ENCODE results near the gene ASCL2.
A peak's percentile ranks its signal among the peaks of the same experiment; 100 is the strongest.
"Not testable (repeated sequence)": the region's sequence is repeated elsewhere in the genome, so short reads cannot be mapped to it uniquely, and the experiment has no call there.

ASCL2 gene

DNA sequence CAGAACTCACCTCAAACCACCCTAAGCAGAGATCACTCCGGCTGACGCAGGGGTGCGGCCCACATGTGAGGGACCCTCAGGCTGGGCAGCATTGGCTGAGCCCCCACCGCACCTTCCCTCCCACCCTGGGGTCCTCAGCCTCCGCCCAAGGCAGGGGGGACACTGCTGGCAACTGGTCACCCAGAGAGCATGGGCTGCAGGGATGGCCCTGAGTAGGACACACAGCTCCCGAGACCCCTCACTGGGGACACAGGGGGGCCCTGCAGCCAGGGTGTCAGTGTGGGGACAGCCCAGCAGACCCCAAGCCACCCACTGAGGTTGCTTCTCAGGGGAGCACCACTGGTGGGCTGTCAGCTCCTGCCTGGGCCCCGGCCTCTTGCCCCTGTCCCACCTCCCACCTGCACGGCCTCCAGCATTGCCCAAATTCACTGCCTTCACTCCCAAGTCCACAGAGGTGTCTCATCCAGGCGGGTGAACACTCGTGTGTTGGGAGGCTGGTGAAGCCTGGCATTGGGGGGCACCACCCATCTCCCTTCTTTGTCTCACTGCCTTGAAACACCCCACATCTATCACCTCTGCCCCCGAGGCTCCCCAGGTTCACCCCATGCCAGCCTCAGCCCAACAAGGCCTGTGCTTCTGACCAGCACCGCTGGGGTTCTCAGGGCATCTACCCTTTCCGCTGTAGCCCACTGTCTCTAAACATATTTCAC lies 26.7 kb upstream of the ASCL2 start:
- DNase-seq = no peak

DNA sequence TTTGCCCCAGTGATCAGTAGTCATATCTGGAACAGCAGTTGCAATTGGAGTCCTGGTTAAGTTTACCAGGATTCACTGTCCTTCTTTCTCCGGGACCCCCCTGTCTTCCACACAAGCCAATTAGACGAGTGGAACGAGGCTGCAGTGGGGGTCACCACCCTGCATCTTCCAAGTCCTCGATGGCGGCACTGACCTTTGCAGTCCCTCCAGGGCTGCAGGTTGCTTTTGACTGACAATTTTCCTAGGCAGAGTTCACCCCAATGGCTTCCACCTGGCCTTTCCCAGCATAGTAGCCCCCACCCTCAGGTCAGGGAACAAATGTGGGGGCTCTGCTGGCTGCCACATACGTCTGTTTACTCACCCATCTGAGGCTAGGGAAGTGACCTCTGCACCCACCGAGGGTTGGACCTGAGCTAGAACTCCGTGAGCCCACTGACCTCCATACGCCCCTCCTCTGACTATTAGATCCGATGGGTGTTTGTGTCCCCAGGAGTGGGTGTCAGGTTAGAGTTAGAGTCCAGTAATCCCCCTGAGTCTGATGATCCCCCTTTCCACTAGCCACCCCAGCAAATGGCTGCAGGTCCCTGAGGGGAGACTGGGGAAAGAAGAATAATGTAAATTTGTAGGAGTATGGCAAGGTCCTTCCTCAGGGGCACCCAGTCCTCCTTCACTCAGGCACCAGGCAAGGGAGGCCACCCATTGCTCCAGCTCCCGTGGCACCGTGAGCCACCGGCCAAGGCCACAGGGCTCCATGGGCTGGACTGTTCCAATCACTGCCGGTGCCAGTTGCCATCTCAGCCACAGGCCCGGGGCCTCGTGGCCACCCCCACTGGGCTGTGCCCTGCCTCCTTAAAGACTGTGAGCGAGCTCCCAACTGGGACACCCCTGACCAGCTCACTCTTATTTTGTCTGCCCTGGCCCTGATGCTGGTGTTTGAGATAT lies 25.9 kb upstream of the ASCL2 start:
- DNase-seq = no peak

DNA sequence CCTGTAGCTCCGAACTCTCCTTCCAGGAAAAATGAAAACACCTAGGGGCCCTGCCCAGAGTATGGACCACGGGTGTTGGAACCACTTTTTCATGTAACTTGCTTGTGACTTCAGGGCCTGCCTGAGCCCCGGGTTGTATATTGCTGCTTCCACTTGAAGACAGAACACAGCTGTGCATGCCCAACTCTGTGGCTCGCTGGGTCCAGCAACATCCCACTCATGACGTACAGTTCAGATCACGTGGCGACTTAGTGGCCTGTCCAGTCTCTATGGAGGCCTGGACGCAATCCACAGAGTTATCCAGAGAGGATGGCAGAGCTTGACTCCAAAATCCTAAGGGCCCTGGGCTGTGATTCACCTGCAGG lies 24.5 kb upstream of the ASCL2 start:
- no peak for DNase-seq

DNA sequence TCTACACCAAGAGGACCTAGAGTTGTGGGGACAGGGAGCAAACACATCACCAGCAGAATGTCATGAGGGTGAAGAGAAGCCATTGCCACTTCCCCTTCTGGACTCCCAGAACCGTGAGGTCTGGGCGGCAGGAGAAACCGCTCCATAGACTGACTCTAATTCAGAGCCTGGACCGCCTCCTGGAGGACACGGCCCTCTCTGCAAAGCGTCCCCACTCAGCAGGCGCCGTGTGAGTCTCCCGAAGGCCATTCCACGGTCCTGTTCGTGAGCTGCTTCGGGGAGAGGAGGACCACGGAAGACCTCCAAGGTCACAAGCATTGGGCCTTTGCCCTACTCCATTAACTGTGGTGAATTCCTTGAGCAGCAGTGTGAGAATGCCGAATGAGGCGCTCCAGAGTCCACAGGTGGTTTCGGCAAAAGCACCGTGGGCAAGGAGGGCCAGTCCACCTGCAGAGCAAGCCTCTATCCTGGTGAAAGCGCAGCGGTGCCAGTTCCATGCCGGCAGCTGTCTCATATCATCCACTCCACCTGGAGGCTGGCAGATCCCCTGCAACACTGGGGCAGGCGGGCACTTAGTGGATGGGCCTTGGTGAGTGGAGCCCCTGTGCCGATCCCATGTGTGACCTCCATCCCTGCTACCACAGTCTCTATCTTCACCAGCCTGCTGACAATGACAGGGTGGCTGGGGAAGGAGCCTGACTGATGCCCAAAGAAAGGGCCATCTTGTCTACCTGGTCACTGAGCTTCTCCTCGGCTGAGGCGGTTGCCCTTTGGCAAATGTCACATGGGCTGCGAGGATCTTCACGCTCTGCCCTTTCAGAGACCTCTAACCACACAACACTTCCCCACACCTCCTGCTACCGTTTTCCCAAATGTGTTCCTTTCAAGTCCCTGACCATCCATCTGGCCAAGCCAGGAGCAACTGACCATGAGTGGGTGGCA lies 23.9 kb upstream of the ASCL2 start:
- DNase-seq = no peak

DNA sequence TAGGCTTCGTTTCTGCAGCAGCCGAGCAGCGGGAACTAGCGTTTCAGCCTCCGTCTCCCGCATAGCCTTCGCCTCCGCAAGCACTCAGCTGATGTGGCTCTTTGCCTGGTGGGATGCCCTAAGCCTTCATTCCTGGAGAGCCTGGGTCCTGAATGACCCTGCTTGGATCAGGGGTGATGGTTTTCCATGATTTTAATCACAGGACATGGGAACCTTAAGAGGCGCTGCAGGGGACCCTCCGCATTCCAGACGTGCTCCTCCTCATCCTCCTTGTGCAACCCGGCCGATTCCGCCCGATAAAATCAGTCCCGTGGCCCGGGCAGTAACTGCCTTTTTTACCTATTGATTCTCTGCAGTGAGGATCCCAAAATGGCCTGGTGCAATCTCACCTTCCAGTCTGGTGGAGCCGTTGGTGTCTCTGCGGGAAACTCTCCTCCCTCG lies 23.2 kb upstream of the ASCL2 start:
- DNase-seq = no peak

DNA sequence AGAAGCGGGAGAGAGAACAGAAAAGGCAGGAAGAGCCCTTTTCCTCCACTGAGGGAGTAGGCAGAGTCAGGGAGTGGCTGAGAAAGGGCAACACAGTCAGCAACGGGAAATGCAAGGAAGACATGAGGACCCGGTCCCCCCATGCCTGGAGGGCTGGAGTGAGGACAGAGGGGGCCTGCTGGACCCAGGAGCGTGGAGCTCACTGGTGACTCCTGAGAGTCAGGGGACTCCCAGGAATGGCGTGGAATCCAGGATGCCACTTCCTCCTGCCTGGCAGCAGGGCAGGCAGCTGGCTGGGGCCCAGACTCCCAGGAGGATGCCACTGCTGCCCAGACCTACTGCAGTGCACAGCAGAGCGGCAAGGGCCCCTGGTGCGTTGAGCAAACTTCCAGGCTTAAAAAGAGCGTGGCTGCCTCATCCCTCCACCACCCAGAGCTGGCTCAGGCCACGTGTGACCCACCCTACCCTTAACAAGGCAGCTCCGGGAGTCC lies 20.0 kb upstream of the ASCL2 start:
- peak; percentile 80 for DNase-seq

DNA sequence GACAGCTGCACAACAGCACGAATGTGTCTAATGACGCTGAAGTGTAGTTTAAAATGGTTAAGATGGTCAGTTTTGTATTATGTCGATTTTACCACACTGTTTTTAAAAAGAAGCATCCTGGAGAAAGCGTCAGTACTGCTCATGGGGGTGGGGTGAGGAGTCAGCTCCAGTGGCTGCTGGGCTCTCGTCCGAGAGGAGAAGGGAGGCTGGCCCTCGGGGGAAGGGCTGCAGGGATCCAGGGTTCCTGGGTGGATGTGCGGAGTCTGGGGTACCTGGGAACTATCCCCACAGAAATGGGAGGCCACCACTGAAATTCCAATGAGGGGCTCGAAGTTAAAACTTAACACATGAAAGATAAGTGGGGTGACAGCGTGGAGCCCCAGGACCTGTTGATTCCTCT lies 19.5 kb upstream of the ASCL2 start:
- no peak for DNase-seq

DNA sequence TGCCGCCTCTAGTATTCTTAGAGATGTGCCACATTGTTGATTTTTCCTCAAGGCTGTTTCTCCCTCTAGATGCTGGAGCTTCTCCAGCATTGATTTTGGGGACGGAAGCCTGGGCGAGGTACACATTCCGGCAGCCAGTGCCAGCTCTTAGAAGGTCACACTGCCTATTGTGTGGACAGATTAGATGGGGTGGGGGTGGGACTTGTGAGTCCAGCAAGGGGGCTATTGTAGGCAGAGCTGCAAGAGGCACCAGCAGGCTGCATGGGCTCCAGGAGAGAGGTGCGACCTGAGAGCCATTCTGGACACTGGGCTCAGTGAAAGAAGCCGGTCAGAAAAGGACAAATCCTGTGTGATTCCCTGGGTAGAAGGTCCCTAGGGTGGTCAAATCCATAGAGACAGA lies 19.0 kb upstream of the ASCL2 start:
- DNase-seq = no peak

DNA sequence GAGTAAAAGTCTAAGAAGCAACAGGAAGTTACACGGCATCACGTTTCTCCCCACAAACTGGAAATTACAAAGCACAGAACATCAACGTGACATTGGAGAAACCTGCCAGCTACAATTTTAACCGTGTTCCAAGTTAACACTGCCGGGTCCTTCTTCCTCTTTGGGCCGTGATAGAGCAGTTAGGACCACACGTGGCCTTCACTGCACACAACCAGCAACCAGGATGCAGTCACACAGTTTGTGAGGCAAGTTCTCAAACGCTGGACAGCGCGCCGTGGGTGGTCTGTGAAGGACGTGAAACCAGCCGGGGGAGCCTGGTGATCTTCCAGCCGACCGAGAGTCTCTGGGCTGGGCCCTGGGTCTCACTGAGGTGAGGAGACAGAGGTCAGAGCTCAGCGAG lies 16.7 kb upstream of the ASCL2 start:
- DNase-seq = no peak

DNA sequence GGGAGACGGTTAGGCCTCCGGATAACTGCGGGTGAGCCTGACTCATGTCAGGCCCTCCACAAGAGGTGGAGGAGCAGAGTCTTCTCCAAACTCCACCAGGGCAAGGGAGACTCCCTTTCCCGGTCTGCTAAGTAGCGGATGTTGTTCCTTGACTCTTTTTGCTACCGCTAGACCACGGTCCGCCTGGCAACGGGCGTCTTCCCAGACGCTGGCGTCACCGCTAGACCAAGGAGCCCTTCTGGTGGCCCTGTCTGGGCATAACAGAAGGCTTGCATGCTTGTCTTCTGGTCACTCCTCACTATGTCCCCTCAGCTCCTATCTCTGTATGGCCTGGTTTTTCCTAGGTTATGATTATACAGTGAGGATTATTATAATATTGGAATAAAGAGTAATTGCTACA lies 16.0 kb upstream of the ASCL2 start:
- not testable (repeated sequence) for DNase-seq

DNA sequence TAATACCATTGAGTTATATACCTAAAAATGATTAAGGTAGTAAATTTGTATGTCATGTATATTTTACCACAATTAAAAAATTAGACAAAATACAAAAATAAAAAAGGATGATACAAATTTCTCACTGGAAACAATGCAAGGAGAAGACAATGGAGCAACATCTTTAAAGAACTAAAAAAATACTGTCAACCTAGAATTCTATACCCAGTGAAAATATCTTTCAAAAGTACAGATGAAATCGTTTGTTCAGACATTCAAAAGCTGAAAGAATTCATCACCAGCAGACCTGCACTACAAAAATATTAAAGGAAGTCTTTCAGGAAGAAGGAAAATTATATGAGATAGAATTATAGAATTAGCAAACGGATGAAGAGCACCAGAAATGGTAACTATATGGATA lies 9.8 kb upstream of the ASCL2 start:
- no peak for DNase-seq

DNA sequence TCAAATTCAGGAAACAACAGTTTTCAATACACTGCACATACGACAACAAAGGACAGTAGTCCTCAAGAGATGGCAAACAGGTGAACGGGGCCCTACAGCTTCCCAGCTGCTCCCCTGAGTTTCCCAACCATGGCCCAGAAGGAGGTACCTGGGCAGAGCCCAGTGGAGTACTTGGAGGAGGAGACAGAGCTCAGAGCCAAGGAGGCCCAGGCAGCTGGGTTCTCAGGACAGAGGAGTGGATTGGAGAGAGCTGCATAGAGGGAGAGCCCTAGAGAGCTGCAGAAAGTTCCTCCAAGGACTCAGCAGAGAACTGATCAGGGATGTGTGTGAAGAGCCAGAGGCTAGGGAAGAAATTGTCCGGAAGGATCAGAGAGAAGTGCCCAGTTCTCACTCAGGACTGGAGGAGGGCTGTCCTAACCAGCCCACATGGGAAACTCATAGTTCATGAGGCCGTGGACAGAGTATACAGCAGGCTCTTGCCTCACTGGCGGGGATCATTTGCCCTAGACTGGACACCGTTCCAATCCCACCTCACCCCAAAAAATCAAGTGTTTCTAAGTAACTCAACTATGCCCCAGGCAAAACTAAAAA lies 7.6 kb upstream of the ASCL2 start:
- no peak for DNase-seq

DNA sequence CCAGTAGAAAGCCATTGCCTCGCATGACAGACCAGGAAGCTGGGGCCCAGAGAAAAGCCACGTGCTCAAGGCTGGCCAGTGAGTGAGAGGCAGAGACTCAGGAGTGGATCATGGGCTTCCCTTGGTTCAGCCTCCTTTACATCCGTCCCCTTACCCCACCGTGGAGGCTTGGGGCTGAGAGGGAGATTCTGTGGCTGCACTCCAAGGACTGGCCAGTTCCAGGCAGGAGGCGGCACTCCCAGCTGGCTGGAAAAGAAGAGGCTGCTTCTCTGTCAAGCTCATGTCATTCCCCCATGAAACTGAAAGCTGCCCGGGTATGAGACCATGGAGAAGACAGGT lies 6.6 kb upstream of the ASCL2 start:
- no peak for DNase-seq

DNA sequence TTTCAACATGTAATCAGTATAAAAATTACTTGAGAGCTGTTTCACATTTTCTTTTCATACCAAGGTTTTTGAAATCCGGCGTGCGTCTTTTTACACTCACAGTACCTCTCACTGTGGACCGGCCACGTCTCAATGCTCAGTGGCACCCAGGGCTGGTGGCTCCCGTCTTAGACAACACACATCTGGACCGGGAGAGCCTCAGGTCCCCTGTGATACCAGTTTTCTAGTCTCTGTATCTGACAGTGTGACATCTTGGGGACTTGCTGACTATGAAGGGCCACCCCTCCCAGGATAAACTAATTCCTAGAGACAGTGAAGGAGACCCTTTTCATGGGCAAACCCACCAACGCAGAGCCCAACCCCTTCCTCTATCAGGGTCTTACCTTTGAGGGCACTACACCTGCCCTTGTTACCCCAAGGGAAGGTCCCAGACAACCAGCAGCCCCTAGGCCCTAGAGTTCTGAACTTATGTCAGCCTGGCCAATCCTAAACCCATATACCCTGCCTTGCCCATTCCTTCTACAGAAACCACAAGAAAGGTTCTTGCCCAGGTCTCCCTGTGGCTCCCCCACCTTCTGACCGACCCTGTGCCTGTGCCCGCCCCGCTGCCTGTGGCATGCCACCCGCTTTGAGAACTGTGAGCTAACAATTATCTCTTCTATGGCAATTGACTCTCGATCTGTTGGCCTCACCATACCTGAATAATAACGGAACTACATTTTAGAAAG lies 6.1 kb upstream of the ASCL2 start:
- DNase-seq = no peak

DNA sequence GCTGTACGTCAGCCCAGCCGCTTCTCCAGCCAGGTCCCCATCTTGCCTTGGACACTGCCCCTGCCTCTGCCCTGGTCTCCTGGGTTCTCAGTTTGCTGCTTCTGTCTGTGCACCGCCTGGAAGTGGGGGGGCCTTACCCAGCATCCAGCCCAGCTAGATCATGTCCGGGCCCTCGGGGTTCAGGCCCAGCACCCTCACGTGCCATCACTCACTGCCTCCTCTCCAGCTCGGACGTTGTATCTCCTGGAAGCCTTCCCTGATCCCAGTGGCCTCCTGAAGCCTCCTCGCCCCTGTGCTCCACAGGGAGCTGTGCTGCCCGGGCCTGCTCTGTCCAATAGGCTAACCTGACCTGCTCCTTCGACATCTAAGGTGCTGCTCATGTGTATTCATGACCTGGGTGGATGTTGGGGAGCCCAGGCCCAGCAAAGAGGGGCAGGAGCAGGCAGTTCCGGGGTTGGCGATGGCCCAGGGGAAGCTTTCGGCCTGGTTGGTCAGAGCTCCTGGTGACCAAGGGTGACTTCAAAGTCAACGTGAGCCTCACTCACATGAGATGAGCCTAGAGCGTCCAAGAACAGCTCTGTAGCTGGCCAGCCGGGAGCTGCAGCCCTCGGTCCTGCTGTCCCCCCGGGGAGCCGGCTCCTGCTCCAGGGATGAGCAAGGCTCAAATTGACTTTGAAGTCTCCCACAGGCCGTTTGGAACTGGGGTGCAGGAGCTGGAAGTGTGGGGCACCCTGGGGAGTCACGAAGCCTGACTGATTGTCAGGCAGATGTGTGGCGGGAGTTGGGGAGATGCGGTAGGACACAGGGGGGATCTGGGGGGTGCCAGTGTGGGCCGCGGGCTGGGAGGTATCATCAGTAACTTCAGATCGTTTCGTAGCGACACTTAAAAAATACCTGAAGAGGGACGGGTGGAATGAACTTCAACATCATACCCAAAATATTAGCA lies 5.2 kb upstream of the ASCL2 start:
- no peak for DNase-seq

DNA sequence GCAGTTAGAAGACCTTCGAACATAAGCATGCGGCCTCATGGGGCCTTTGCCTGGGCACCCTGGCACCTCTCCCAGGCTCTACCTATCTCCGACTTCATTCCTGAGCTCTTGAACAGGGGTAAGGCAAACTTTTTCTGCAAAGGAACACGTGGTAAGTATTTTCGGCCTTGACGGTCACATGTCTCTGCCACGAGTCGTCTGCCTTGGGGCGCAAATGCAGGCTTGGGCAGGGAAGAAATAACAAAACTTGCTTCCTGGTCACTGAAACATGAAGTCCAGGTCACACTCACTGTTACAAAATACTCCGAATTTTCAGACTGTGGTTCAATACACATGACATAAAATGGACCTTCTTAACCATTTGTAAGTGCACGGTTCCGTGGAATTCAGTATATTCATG lies 3.4 kb upstream of the ASCL2 start:
- DNase-seq = no peak

DNA sequence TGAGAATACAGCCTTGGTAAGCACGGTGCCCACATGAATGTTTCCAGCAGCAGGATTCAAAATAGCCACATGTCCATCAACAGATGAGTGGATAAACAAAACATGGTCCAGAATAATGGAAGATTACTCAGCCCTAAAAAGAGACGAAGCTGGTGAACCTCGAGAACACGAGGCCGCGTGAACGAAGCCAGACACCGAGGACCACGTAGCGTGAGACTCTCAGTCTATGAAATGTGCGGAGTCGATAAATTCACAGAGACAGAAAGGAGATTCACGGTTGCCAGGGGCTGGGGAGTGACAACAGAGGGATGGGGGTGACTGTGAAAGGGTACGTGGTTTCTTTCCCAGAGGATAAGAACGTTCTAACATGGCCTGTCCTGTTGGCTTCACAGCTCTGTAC lies 2.9 kb upstream of the ASCL2 start:
- no peak for DNase-seq

DNA sequence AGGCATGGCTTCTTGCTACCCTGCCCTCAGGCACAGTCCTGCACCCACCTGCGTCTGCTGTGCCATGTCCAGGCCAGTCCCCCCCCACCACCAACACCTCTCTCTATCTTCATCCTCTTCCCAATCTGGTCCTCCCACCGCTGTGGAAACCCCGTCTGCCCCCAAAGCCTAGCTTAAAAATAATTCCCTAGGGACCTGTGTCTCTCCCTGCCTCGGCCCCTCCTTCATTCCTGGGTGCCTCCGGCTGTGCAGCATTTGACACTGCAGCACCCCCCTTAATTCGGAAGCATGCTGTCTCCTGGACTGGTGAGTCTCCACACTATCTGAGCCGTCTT lies 2.5 kb upstream of the ASCL2 start:
- DNase-seq = no peak

DNA sequence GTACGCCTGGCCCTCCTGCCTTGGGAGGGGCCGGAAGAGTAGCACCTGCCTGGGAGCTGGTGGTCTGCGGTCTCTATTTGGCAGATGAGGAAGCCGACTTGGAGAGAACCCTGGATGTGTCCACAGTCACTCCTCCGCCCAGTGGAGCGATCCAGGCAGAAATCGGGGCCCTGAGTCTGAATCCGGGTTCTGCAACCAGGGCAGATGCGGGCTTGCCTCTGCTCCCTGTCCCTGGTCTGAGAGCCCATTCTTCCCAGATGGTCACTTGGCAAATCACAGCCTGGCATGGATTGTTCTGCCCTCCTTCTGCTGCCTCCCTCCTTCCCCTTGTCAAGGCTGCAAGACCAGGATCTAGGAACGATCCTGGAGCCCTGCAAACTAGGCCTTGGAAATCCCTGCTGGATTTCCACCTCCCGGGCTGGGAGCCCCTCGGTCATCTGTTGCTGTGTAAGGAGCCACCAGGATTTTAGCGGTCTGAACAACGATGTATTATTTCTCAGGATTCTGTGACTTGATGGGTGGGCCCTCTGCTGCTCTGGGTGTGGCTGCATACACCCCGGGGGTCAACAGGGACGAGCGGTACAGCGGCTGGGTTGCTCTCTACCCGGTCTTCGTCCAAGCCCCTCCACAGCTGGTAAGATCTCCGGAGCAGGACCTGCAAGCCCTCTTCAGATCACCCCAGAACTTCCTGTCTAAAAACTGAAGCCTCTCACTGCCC lies 2.0 kb upstream of the ASCL2 start:
- no peak for DNase-seq
